GM12874 (cell line): ENCODE data around the gene YTHDC2.

Source experiments
- TF ChIP-seq, protein P1 (sequence below): IDR thresholded peaks from 2 replicates; pipeline ENCODE4 v1.5.1; 2011; ENCODE audit warnings: low read depth, mild to moderate bottlenecking, control low read depth, low read length, moderate library complexity; ENCODE audit not compliant: insufficient read depth

YTHDC2 gene

DNA sequence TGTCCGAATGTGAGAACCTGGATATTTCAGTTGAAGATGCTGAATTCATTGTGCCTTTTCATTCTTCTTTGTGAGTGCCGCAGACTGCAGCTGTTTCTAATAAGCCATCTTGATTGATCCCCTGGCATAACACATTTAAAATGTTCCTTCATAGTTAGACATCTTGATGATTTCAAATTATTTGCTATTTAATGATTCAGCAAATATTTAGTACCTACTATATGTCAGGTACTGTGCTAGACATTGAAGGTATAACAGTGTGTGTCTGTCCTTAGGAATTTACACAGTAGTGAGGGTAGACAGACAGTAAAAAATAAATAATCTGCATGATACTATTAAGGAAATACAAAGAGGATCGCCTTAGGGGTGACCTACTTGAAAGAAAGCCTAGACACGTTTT, 61.6 kb downstream of the YTHDC2 start:
- TF ChIP-seq, protein P1, sequence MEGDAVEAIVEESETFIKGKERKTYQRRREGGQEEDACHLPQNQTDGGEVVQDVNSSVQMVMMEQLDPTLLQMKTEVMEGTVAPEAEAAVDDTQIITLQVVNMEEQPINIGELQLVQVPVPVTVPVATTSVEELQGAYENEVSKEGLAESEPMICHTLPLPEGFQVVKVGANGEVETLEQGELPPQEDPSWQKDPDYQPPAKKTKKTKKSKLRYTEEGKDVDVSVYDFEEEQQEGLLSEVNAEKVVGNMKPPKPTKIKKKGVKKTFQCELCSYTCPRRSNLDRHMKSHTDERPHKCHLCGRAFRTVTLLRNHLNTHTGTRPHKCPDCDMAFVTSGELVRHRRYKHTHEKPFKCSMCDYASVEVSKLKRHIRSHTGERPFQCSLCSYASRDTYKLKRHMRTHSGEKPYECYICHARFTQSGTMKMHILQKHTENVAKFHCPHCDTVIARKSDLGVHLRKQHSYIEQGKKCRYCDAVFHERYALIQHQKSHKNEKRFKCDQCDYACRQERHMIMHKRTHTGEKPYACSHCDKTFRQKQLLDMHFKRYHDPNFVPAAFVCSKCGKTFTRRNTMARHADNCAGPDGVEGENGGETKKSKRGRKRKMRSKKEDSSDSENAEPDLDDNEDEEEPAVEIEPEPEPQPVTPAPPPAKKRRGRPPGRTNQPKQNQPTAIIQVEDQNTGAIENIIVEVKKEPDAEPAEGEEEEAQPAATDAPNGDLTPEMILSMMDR, result no peak

DNA sequence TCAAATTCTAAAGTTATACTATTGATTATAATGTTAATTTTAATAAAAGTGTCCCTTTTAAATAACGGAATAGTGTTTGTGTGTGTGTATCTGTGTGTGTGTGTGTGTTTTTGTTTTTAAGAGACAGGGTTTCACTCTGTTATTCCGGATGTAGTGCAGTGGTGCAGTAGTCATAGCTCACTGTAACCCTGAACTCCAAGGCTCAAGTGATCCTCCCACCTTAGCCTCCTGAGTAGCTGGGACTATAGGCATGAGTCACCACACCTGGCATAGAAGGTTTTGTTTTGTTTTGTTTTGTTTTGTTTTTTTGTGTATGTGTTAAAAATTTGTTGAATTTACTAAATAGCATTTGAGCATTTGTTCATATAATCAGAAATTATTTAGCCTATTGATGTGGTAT, 64.6 kb downstream of the YTHDC2 start:
- TF ChIP-seq, protein P1, result no peak

DNA sequence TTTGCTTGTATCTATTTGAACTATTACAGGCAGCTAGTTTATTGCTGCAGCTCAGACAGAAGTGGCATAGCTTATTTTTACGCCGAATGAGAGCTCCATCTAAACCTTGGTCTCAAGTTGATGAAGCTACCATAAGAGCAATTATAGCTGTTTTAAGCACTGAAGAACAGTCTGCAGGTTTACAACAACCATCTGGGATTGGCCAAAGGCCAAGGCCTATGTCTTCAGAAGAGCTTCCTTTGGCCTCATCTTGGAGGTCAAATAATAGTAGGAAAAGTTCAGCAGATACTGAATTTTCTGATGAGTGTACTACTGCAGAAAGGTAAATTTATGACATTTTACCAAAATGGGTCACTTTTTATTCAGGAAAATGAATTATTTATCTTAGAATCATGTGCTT, 67.9 kb downstream of the YTHDC2 start:
- TF ChIP-seq, protein P1, result no peak

DNA sequence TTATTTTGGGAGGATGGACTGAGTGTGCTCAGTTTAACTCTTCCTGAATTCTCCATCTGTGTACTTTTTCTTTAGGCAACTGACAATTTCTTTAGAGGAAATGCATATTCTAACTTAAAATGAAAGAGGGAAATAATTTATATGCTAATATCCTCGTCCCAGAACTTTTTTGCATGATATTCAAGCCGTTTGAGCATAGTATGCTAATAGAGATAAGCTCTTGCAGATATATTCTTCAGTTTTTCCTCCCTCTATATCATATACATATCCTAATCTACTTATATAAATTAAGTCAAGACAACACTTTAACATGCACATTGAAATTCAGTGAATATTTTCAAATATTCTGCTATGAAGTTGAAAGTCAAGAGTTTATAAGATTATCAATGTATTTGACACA, 84.7 kb downstream of the YTHDC2 start:
- TF ChIP-seq, protein P1, result no peak

DNA sequence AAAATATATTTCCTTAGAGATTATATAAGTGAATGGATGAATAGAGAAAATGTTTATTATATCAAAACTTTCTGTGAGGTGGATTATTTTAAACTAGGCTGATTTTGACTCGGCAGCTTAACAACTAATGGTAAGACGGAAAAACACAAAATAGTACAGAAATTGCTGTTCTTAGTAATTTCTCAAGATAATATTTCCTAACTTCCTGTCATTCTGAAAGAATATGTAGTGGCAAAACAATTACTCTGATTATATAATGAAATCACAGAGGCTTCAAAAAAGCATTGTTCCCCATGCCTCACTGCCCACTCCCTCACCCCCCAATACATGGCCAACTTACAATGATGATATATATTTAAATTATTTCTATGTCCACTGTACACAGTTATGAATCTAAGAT, 85.4 kb downstream of the YTHDC2 start:
- TF ChIP-seq, protein P1, result no peak

DNA sequence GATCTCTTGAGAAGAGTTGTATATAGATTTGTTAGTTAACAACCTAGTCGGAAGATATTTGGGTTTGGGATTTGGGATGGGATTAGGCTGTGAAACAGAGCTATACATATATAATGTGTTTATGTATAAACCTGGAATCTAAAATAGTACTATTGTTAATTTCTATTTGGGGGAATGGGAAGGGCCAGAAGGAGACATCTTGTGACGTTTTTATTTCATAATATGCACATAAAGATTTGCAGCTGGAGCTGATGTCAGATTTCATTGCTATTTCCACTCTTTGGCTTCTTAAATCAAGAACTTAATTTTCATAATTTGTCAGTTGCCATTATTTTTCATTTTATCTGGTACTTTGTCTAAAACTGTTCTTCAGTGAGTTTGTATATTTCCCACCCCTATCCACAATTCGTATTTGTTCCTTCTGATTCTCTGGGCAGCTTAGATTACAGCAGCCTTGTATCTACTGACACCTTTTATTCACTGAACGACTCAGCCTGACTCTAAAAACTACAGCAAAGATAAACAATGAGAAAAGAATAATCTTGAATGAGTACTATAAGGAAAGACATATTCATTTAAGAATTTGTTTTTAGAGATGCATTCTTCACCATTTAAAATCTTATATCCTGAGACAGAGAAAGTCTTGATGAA, 86.9 kb downstream of the YTHDC2 start:
- TF ChIP-seq, protein P1, result no peak

DNA sequence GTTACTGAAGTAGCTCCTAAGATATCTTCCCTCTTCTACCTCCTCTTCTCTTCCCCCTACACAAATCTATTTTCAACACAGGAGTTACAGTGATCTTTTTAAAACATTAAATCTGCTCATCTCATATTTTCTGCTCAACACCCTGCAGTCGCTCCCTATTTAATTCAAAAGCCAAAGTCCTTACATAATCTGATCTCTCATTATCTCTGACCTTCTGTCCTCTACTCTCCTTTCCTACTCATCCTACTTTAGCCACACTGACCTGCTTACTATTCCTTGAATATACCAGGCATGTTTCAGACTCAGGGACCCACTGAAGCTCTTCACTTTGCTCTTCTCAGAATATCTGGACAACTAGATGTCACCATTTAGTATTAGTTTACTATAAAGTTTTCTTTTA, 87.9 kb downstream of the YTHDC2 start:
- TF ChIP-seq, protein P1, result no peak
